ENCODE data around the gene AFF3. TPM values are rescaled to one million over a fixed set of nuclear protein-coding genes. Genes with fewer than 3 reads are reported as not detected.

AFF3 gene
- total RNA-seq, 1 donor from 2014 or later, result 20.9 TPM

DNA sequence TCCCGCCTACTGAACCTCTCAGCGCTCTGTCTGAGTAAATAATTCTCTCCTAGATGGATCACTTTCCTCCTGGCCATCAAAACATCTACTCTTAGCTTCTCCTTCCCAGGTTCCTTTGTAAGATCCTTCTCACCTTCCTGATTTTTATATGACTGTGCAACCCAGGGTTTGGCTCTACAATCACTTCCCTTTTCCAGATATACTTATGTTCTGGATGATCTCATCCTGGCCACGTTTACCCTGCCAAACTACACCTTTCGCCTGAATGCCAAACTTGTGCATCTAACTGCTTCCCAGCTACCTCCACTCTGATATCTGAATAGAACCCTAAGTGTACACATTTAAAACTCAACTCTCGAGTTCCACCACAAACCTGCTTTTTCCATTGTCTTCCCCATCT, 362.1 kb downstream of the AFF3 start:
- no peaks in the 10 kb centered on the region for H3K27me3 Mint-ChIP-seq (ENCODE audit: low read depth)

DNA sequence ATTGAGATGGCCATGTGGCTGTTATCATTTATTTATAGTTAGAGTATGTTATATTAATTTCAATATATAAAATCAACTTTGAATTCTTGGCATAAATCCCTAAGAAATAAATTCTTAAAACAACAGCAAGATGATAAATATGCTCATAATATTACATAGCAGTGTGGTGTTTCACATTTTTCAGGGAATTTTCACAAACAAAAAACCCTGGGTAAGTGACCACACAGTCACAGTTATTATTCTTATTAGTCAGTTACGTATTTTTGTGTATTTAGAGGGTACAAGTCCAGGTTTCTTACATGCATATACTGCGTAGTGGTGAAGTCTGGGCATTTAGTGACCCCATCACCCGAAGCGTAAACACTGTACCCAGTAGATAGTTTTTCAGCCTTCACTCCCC, 363.1 kb downstream of the AFF3 start:
- TF ChIP-seq, protein P1, sequence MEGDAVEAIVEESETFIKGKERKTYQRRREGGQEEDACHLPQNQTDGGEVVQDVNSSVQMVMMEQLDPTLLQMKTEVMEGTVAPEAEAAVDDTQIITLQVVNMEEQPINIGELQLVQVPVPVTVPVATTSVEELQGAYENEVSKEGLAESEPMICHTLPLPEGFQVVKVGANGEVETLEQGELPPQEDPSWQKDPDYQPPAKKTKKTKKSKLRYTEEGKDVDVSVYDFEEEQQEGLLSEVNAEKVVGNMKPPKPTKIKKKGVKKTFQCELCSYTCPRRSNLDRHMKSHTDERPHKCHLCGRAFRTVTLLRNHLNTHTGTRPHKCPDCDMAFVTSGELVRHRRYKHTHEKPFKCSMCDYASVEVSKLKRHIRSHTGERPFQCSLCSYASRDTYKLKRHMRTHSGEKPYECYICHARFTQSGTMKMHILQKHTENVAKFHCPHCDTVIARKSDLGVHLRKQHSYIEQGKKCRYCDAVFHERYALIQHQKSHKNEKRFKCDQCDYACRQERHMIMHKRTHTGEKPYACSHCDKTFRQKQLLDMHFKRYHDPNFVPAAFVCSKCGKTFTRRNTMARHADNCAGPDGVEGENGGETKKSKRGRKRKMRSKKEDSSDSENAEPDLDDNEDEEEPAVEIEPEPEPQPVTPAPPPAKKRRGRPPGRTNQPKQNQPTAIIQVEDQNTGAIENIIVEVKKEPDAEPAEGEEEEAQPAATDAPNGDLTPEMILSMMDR (conservative IDR thresholded peaks at IDR 0.05), result no peak
- Mint-ChIP-seq H3K4me1 (no peaks in the 10 kb centered on the region), H3K9me3 (peaks cover 16% of the 10 kb centered on the region), H3K27me3 (ENCODE audit: low read depth) (no peaks in the 10 kb centered on the region), H3K4me3 (no peak overlapping the region), H3K27ac (ENCODE audit: unreplicated experiment) (no peak overlapping the region), H3K36me3 (ENCODE audit: low read depth) (peaks cover 19% of the 10 kb centered on the region)
- no peak for DNase-seq (ENCODE audit: low read depth, low spot score)

More for the DNA sequence above, 362.1 kb downstream of the AFF3 start:
- Mint-ChIP-seq H3K36me3 (ENCODE audit: low read depth) (peaks cover 16% of the 10 kb centered on the region), H3K9me3 (peaks cover 13% of the 10 kb centered on the region), H3K4me3 (no peak overlapping the region), H3K27ac (ENCODE audit: unreplicated experiment) (peak overlapping the region; percentile 29), H3K4me1 (no peaks in the 10 kb centered on the region)
- TF ChIP-seq, protein P1 (conservative IDR thresholded peaks at IDR 0.05), result no peak
- no peak for DNase-seq (ENCODE audit: low read depth, low spot score)

DNA sequence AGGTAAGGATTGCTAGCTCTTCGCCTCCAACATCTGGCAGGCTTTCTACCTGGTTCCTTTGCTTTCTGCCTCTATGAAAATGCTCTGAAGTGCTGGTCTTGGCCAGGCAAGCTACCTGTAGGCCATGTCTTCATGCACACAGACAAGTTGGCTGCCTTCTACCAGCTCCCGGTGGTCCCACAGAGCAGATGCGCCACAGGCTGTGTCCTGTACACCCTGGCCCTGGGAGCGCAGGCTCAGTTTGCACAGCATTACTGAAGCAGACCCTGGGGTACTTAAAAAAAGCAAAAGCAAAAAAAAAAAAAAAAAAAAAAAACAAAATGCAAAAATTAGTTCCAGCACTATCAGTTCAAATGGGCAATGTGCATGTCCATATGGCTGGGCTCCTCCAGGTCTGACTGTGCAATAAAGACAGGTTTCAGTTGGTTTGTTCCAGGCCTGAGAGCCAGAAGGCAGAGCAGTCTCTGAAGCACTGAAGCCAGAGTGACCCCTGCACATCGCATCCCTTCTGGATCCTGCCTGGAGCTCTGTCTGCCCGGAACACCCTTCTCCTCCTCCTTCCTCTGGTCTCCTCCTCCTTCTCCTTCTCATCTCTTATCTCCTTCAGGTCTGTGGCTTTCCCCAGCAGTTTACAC, 364.6 kb downstream of the AFF3 start:
- H3K36me3 Mint-ChIP-seq (ENCODE audit: low read depth), result peaks cover 23% of the 10 kb centered on the region
- H3K9me3 Mint-ChIP-seq, result peaks cover 21% of the 10 kb centered on the region
- no peak overlapping the region for H3K4me3 Mint-ChIP-seq

GRCh38 chr2:99776906-99777646, 365.3 kb downstream of the AFF3 start:
- H3K27ac Mint-ChIP-seq (ENCODE audit: unreplicated experiment), result no peak overlapping the region
- TF ChIP-seq, protein P1 (conservative IDR thresholded peaks at IDR 0.05), result no peak
- H3K4me1 Mint-ChIP-seq, result no peaks in the 10 kb centered on the region
- no peak overlapping the region for H3K4me3 Mint-ChIP-seq
- no peak for DNase-seq (ENCODE audit: low read depth, low spot score)
- H3K27me3 Mint-ChIP-seq (ENCODE audit: low read depth), result no peaks in the 10 kb centered on the region
- H3K36me3 Mint-ChIP-seq (ENCODE audit: low read depth), result peaks cover 23% of the 10 kb centered on the region
- H3K9me3 Mint-ChIP-seq, result peaks cover 21% of the 10 kb centered on the region

More for the DNA sequence above, 364.6 kb downstream of the AFF3 start:
- TF ChIP-seq, protein P1 (conservative IDR thresholded peaks at IDR 0.05), result no peak
- H3K27me3 Mint-ChIP-seq (ENCODE audit: low read depth), result no peaks in the 10 kb centered on the region
- no peak for DNase-seq (ENCODE audit: low read depth, low spot score)
- no peaks in the 10 kb centered on the region for H3K4me1 Mint-ChIP-seq
- no peak overlapping the region for H3K27ac Mint-ChIP-seq (ENCODE audit: unreplicated experiment)

GRCh38 chr2:99776206-99776905, 366.0 kb downstream of the AFF3 start:
- Mint-ChIP-seq H3K27ac (ENCODE audit: unreplicated experiment) (no peak overlapping the region), H3K27me3 (ENCODE audit: low read depth) (no peaks in the 10 kb centered on the region)

More at GRCh38 chr2:99776206-99776905, 366.0 kb downstream of the AFF3 start:
- H3K36me3 Mint-ChIP-seq (ENCODE audit: low read depth), result peaks cover 23% of the 10 kb centered on the region
- TF ChIP-seq, protein P1 (conservative IDR thresholded peaks at IDR 0.05), result no peak
- H3K9me3 Mint-ChIP-seq, result peaks cover 21% of the 10 kb centered on the region
- DNase-seq (ENCODE audit: low read depth, low spot score), result no peak
- H3K4me1 Mint-ChIP-seq, result no peaks in the 10 kb centered on the region
- H3K4me3 Mint-ChIP-seq, result no peak overlapping the region
